Inferior parietal cortex (tissue), 1 donor: ENCODE measurements around the gene TARP.
"Not testable (repeated sequence)": the region's sequence is repeated elsewhere in the genome, so short reads cannot be mapped to it uniquely, and the experiment has no call there.

ENCODE experiments used
- DNase-seq: peaks from one replicate; pipeline ENCODE4 v3.0.0-alpha.2; 2016; ENCODE audit errors: extremely low spot score

The TARP gene

GRCh38 chr7:38299275-38299931, 26.0 kb upstream of the TARP start:
- no peak for DNase-seq

GRCh38 chr7:38296059-38296857, 22.8 kb upstream of the TARP start:
- DNase-seq: no peak

- DNase-seq: no peak
Observed at GRCh38 chr7:38294926-38295325, 21.5 kb upstream of the TARP start.

GRCh38 chr7:38292442-38292841, 19.0 kb upstream of the TARP start:
- DNase-seq: no peak

- DNase-seq: no peak
Observed at GRCh38 chr7:38291650-38292049, 18.2 kb upstream of the TARP start.

GRCh38 chr7:38291117-38291647, 17.7 kb upstream of the TARP start:
- no peak for DNase-seq

- DNase-seq: no peak
Observed at GRCh38 chr7:38284553-38284952, 11.1 kb upstream of the TARP start.

- DNase-seq: no peak
Observed at GRCh38 chr7:38283809-38284208, 10.4 kb upstream of the TARP start.

GRCh38 chr7:38283107-38283506, 9.7 kb upstream of the TARP start:
- no peak for DNase-seq

GRCh38 chr7:38282081-38282480, 8.6 kb upstream of the TARP start:
- DNase-seq: no peak

- no peak for DNase-seq
Observed at GRCh38 chr7:38281266-38281665, 7.8 kb upstream of the TARP start.

GRCh38 chr7:38280707-38281106, 7.3 kb upstream of the TARP start:
- no peak for DNase-seq

GRCh38 chr7:38280000-38280399, 6.6 kb upstream of the TARP start:
- DNase-seq: no peak

- no peak for DNase-seq
Observed at GRCh38 chr7:38276096-38276877, 2.9 kb upstream of the TARP start.

GRCh38 chr7:38274927-38275620, 1.6 kb upstream of the TARP start:
- DNase-seq: no peak

- no peak for DNase-seq
Observed at GRCh38 chr7:38274486-38274885, 1.1 kb upstream of the TARP start.

GRCh38 chr7:38270405-38270804, 3.0 kb downstream of the TARP start:
- not testable (repeated sequence) for DNase-seq

- not testable (repeated sequence) for DNase-seq
Observed at GRCh38 chr7:38269704-38270346, 3.6 kb downstream of the TARP start.

- not testable (repeated sequence) for DNase-seq
Observed at GRCh38 chr7:38265958-38266357, 7.5 kb downstream of the TARP start.

GRCh38 chr7:38264602-38265001, 8.8 kb downstream of the TARP start:
- DNase-seq: not testable (repeated sequence)

GRCh38 chr7:38263274-38263673, 10.2 kb downstream of the TARP start:
- not testable (repeated sequence) for DNase-seq
